ENCODE data around the gene FOCAD.

Gene FOCAD, protein sequence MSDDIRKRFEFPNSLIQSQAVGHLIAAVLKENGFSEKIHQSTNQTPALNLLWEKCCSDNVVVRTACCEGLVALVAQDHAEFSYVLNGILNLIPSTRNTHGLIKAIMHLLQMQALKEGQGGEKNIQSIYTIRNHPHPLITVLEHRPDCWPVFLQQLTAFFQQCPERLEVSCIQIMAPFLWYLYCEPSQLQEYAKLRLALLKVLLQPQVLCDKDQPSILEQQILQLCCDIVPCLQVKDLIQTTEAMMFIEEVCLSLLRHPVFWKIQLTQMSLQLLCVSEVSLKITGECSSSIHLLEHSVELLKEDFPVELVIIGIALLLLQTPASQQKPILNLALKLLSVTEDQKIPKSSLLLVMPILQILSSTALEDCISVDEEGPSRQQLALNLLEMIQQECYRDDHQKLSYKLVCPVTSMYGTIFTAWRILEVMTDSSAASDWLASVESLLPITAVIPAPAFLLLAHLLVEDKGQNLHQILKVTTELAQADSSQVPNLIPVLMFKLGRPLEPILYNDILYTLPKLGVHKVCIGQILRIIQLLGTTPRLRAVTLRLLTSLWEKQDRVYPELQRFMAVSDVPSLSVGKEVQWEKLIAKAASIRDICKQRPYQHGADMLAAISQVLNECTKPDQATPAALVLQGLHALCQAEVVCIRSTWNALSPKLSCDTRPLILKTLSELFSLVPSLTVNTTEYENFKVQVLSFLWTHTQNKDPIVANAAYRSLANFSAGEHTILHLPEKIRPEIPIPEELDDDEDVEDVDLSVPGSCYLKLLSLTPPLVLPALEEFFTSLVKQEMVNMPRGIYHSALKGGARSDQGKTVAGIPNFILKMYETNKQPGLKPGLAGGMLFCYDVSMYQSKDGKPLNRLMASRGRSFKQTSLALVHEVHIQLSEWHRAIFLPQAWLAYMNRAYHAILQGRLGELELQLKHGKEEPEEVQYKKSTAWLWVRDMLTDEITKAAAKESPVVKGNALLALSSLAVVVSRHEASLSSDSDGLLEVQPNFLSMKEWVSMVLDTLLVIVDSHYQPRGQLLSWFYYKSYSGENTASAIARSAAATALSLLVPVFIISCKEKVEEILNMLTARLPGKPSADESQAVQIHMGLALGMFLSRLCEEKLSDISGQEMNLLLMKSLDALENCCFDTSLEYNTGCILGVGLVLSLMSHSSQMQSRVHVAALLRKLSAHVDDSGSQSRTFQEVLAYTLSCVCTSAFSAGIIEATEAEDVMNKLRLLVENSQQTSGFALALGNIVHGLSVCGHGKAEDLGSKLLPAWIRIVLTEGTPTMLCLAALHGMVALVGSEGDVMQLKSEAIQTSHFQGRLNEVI (N-terminal part only)

DNA sequence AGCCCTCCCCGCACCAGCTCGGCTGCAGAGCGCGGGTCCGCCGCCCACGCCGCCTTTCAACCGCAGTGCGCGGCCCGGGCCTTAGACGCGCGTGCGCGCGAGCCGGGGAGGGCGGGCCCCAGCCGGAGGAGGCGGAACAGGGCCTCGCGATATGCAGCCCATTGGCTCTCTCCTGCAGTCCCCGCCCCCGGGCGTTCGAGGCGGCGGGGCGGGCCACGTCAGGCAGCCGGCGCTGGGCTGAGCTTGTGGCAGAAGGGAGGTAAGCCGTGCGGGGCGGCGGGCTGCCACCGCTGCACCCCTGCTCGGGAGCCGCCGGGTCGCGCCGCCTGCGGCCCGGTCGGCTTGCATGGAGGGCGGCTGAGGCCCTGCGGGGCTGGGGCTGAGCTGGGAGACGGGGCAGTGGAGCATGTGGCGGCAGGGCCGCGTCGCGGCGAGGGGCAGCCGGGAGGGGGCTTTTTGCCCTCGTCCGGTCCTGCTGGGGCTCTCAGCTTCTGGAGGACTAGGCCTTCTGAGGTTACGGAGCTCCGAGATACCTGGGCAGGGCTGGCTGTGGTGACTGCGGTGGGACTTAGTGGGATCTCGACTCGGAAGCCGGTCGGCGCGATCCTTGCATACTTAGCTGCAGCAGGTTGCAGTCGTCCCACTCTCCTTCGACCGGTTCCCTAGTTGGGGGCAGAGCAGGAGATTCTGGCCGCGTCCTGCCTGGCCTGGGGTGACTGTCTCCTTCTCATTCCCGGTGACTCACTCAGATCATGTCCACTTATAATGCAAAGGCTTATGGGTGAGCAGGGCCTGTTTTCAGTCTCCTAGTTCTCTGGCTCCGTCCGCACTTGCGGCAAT is at the start of gene FOCAD:
Gene FOCAD, plus strand, starts transcription at position 225 of the 840 bp plus-strand sequence. CDS start 31,095 bp downstream, outside the sequence.
- peak; percentile 95 for DNase-seq

DNA sequence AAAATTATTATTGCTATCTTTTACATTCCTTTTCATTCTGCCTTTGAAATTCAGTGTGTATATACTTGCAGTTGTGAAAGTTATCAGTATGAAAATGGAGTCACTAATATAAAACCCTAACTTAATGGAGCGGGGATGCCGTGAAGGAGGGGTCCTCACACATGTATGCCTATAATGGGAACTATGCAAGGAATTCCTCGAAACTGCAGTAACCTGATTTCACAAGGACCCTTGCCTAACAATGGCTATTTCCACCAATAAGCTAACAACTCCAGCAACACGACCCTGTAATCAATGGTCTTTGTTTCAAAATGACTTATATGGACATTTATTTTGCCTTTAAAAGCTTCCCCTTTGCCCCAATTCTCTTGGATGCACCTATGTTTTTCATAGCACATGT is 49.2 kb upstream of the FOCAD start:
- DNase-seq: no peak

DNA sequence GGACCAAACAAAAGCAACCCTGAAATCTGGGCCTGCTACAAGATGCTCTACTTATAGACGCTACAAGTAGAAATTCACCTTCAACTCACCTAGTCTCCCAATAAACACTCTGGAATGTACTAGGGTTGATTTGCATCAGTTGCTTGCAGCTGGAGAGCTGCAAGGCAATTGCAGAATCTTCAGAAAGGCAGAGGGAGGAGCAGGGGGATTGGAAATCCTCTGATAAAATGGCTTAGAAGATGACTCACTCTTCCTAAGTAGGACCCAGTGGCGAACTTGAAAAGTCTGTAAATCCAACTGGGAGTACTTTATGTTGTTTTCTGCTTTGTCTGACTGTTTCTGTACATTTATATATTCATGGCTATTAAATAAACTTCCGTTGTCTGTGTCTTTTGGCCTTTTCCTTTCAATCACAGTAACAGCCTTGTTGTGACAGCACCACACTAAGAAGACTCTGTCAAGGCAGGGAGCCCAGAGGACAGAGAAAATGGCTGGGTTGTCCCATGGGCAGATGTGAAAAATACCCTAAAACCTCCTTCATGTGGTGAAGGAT is 47.1 kb upstream of the FOCAD start:
- DNase-seq: no peak

DNA sequence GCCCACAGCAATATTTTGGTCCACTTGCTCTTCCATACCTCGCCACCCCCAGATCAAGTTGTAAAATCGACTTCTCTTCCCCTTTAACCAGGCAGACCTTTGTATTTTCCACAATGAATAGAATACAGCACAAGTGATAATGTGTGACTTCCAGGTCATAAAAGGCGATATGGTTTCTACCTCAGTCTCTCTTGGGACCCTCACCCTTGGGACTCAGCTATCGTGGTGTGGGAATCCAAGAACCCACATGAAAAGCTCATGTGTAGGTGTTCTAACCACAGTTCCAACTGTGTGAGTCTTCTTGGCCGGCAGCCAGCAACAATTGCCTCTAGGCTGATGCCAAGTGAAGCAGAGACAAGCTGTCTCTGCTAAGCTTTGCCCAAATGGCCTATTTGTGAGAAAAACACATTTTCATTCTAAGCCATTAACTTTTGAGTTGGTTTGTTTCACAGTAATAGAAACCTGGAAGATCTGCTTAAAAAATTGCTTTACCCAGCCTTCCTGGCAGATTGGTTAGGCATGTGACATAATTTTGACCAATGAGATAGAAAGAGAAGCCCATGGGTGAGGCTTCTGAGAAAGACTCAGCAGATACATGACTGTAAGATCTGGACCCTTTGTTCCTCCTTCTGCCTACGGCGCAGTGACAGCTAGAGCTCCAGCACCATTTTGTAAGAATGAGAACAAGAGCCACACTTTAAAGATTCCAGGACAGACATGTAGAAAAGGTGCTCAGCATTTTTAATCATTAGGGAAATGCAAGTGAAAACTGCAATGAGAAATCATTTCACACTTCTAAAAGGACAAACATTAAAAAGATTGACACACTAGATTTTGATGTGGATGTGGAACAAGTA is 43.5 kb upstream of the FOCAD start:
- peak; percentile 71 to 81 for DNase-seq

DNA sequence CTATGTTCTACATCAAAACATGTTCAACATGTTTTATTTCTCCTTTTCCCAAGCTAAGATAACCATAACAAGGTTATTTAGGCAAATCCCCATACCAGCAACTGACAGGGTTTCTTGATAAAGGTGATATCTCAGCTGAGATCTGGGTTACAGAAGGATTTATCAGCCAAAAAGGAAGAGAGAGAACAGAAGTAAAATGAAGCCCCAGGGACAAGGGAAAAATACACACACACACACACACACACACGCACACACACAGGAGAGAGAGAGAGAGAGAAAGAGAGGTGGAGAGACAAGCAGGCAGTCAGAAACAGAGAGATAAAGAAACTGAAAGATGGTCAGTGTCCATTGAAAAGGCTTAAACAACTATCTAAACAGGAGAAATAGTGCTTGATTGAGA is 42.0 kb upstream of the FOCAD start:
- no peak for DNase-seq

DNA sequence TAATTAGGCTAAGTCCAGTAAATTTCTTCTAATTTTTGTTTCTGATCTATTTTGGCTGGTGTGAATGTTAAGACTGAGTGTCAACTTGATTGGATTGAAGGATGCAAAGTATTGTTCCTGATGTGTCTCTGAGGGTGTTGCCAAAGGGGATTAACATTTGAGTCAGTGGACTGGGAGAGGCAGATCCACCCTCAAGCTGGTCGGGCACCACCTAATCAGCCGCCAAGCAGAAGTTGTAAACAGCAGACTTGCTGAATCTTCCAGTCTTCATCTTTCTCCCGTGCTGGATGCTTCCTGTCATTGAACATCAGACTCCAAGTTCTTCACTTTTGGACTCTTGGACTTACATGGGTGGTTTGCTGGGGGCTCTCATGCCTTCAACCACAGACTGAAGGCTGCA is 40.4 kb upstream of the FOCAD start:
- no peak for DNase-seq

DNA sequence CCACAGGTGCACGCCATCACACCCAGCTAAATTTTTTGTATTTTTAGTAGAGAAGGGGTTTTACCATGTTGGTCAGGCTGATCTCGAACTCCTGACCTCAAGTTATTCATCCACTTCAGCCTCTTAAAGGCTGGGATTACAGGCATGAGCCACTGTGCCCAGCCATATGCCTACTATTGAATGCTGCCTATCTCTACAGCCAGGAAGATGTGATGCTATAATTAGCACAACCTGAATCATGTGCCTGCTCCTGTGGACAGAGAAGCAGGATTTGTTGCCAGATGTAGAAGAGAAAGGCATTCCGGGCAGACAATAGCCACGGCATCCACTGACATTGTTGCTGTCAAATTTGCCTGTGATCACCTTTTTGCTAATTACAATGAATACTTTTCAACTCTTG is 37.4 kb upstream of the FOCAD start:
- no peak for DNase-seq

DNA sequence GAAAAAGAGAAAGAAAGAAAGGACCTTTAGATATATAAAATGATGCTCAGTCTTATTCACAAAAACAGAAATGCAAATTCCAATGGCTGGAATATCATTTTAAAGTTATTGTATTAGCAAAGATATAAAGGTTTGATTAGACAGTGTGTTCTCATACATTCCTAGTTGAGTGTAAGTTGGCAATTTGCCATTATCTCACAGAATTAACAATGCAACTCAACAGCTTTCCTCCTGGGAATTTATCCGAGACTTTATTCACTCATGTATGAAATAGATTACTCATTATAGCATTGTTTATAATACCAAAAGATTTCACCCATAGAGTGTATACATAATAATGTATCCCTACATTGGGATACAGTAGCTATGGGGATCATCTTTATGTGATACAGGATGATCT is 34.7 kb upstream of the FOCAD start:
- DNase-seq: no peak

DNA sequence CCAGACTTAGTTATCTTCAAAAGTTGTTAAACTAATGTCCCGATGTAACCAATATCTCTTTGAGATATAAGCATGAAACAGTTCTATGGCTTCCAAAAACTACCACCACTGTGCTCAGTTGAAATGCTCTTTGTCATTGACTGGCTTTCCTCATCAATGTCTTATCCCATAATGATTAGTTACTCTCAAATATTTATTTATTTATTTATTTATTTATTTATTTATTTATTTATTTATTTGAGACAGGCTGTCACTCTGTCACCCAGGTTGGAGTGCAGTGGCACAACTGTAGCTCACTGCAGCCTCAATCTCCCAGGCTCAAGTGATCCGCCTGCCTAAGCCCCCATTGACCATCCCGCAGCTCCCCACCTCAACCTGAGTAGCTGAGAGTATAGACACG is 33.7 kb upstream of the FOCAD start:
- no peak for DNase-seq

DNA sequence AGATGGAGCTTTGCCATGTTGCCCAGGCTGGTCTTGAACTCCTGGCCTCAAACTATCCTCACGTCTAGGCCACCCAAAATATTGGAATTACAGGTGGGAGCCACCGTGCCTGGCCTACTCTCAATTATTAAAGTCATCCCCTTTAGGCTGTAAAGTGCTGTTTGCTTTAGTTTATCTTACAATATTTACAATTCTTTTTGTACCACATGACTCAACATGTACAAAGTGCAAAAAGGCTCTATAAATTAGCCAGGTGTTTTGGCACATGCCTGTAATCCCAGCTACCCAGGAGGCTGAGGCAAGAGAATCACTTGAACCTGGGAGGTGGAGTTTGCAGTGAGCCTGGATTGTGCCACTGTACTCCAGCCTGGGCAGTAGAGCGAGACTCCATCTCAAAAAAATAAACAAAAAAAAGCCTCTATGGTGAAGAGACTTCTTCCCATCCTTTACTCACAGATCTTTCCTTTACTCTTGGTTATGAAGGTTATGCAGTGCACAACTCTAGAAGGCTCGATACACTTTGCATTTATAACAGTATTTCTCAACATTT is 33.2 kb upstream of the FOCAD start:
- DNase-seq: no peak

DNA sequence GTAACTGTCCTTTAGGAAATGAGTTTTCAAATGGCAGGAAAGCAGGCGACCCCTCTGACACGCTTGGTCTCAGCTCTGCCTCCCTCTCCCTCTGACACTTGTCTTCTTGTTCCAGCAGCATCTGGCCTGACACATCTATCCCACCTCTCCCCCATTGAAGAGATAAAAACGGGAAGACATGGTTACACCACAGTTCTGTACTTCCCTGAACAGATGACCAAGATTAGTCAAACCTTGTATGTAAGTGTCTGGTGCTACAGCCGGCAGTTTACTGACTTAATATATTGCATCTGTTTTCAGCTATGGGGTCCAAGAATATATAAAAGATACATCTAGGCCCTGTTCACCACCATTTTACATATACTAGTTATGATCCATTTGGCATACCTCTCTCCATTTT is 32.1 kb upstream of the FOCAD start:
- DNase-seq: no peak

DNA sequence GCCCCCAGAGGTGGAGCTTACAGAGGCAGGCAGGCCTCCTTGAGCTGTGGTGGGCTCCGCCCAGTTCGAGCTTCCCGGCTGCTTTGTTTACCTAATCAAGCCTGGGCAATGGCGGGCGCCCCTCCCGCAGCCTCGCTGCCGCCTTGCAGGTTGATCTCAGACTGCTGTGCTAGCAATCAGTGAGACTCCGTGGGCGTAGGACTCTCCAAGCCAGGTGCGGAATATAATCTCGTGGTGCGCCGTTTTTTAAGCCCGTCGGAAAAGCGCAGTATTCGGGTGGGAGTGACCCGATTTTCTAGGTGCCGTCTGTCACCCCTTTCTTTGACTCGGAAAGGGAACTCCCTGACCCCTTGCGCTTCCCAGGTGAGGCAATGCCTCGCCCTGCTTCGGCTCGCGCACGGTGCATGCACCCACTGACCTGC is 25.8 kb upstream of the FOCAD start:
- DNase-seq: peak in 1 of 2 experiments; percentile 40

DNA sequence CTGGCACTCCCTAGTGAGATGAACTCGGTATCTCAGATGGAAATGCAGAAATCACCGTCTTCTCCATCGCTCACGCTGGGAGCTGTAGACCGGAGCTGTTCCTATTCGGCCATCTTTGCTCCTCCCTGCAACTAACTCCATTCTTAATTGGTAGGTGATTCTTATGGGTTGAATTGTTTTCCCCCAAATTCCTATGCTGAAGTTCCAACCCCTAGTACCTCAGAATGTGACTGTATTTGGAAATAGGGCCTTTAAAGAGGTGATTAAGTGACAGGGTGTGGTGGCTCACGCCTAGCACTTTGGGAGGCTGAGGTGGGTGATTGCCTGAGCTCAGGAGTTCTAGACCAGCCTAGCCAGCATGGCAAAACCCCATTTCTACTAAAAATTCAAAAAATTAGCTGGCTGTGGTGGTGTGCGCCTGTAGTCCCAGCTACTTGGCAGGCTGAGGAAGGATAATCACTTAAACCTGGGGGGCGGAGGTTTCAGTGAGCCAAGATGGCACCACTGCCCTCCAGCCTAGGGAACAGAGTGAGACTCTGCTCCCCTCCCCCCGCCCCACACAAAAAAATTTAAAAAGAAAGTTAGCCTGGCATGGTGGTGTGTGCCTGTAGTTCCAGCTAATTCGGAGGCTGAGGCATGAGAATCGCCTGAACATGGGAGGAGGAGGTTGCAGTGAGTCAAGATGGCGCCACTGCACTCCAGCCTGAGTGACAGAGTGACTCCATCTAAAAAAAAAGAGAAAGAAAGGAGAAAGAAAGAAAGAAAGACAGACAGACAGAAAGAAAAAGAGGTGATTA is 25.2 kb upstream of the FOCAD start:
- DNase-seq: no peak

DNA sequence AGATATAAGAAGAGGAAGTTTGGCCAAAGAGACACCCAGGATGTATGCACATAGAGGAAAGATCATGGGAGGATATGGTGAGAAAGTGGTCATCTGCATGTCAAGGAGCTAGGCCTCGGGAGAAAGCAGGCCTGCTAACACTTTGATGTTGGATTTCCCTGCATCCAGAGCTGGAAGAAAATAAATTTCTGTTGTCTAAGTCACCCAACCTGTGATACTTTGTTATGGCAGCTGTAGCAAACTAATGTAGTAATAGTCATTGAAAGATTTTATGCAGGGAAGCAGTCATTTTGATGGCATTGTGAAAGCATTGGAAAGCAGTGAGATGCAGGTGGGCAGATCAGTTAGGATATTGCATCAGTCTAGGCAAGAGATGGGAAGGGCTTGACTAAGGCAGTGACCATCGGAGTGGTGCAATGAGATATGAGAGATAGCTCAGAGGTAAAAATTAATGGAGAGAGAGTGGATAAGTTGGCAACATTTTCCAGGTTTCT is 24.5 kb upstream of the FOCAD start:
- no peak for DNase-seq

DNA sequence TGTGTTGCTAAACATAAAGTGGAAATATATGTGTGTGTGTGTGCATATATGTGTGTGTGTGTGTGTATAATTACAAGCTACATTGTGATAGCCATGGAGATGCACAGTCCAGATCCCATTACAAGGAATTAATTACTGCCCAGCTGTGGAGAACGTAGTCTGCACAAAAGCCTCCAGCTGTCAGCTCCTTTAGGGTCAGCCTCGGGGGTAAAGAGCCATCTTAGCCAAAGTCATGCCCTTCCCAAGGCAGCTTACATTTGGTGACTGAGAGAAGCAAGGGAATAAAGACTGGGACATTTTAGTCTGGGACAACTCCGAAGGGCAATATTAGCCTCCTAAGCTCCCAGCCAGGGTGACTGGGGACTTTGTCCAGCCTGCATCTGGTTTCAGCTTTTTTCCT is 21.9 kb upstream of the FOCAD start:
- DNase-seq: no peak

DNA sequence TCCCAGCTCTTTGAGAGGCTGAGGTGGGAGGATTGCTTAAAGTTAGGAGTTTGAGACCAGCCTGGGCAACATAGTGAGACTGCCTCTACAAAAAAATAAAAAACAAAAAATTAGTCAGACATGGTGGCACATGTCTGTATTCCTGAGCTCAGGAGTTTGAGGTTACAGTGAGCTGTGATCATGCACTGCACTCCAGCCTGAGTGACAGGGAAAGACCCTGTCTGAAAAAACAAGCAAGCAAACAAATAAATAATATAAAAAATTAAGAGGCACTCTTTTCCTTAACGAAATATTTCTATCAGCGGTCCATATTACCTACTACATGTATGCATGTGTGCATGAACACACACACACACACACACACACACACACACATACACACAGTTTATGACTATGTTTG is 20.9 kb upstream of the FOCAD start:
- no peak for DNase-seq

DNA sequence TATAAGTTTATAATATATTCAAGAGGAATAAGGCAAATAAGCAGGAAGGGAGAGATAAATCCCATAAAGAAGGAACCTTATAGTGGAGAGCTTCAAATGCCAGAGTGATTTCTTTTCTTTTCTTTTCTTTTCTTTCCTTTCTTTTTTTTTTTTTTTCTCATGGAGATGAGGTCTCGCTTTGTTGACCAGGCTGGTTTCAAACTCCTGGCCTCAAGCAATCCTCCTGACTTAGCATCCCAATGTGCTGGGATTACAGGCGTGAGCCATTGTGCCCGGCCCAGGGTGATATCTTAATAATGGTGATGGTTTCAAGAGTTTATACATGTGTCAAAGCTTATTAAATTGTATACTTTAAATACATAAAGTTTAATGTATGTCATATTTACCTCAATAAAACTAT is 19.6 kb upstream of the FOCAD start:
- DNase-seq: no peak

DNA sequence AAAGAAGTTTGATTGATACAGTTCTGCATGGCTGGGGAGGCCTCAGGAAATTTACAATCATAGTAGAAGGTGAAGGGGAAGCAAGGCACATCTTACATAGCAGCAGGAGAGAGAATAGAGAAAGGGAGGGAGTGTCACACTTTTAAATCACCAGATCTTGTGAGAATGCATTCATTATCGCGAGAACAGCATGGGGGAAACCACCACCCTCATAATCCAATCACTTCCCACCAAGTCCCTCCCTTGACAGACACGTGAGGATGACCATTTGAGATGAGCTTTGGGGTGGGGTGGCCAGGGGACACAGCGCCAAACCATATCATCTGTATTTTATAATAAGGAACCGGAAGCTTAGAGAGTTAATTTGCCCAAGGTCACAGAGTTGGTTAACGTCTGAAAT is 13.7 kb upstream of the FOCAD start:
- no peak for DNase-seq

DNA sequence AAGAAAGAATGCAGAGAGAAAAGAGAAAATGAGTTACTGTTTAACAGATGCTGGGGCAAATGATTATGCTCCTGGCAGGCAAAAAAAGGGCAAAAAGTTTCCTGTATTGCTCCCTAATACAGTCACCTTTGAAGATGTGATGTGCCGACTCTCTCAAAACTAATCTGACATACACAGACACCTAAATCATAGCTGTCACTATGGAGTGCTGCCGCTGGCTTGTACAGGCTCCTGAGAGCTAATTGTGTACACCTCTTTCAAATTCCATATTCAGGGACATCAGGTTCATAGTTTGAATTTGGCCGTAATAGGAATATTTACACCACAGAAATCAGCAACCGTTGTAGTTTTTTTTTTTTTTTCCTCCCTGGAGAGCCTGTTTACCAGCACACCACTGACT is 12.4 kb upstream of the FOCAD start:
- DNase-seq: no peak
